ELR (cell line): ENCODE data around the gene CACNA1B.
"Not testable (repeated sequence)": the region's sequence is repeated elsewhere in the genome, so short reads cannot be mapped to it uniquely, and the experiment has no call there.

Experiments
- DNase-seq: peaks from one replicate; pipeline ENCODE4 v3.0.0-alpha.2; 2015; ENCODE audit warnings: low read depth

Gene CACNA1B

GRCh38 chr9:137877506-137878122, at the start of gene CACNA1B:
Gene CACNA1B, plus strand, starts transcription at chr9:137877782. Its CDS starts 152 bp downstream, at chr9:137877934.
- DNase-seq, result not testable (repeated sequence)

- DNase-seq, result no peak
Measured at GRCh38 chr9:137827908-137828526, 49.6 kb upstream of the CACNA1B start.

- DNase-seq, result peak; percentile 17
Measured at GRCh38 chr9:137828527-137829259, 48.9 kb upstream of the CACNA1B start.

- no peak for DNase-seq
Measured at GRCh38 chr9:137829260-137829996, 48.2 kb upstream of the CACNA1B start.

GRCh38 chr9:137832191-137832700, 45.3 kb upstream of the CACNA1B start:
- no peak for DNase-seq

GRCh38 chr9:137832830-137833590, 44.6 kb upstream of the CACNA1B start:
- no peak for DNase-seq

GRCh38 chr9:137833721-137834613, 43.6 kb upstream of the CACNA1B start:
- no peak for DNase-seq

- no peak for DNase-seq
Measured at GRCh38 chr9:137834846-137835546, 42.6 kb upstream of the CACNA1B start.

- no peak for DNase-seq
Measured at GRCh38 chr9:137836151-137836830, 41.3 kb upstream of the CACNA1B start.

- no peak for DNase-seq
Measured at GRCh38 chr9:137836831-137837241, 40.7 kb upstream of the CACNA1B start.

- DNase-seq, result no peak
Measured at GRCh38 chr9:137837345-137838278, 40.0 kb upstream of the CACNA1B start.

GRCh38 chr9:137838576-137838975, 39.0 kb upstream of the CACNA1B start:
- no peak for DNase-seq

- DNase-seq, result no peak
Measured at GRCh38 chr9:137843355-137843754, 34.2 kb upstream of the CACNA1B start.

GRCh38 chr9:137851516-137852267, 25.9 kb upstream of the CACNA1B start:
- DNase-seq, result no peak

GRCh38 chr9:137853392-137853995, 24.1 kb upstream of the CACNA1B start:
- no peak for DNase-seq

GRCh38 chr9:137860361-137860760, 17.2 kb upstream of the CACNA1B start:
- DNase-seq, result no peak

- DNase-seq, result no peak
Measured at GRCh38 chr9:137865581-137866145, 11.9 kb upstream of the CACNA1B start.
